Erythroblast (primary cell): ENCODE results near the gene IPO5.

ENCODE experiments used
- GATA1 ChIP-seq: IDR thresholded peaks from 2 replicates; pipeline ENCODE4 v1.6.1; 2011; ENCODE audit warnings: low read depth, mild to moderate bottlenecking, control low read depth, low read length, moderate library complexity
- POLR2A ChIP-seq: IDR thresholded peaks from 2 replicates; pipeline ENCODE4 v1.6.1; 2011; ENCODE audit warnings: mild to moderate bottlenecking, low read length

GRCh38 chr13:97921176-97921816 is 32.2 kb upstream of the IPO5 start:
- TF ChIP-seq POLR2A (no peak), GATA1 (no peak)
